ENCODE data around the gene MRGPRF. TPM values are rescaled to one million over a fixed set of nuclear protein-coding genes. Genes with fewer than 3 reads are reported as not detected.
A peak's percentile ranks its signal among the peaks of the same experiment; 100 is the strongest.

Gene MRGPRF
- total RNA-seq, 2 experiments from 2014 or later: not detected

GRCh38 chr11:68959465-68960293 lies 53.4 kb downstream of the MRGPRF start:
- CTCF ChIA-PET: no interaction called here
- no peak overlapping the region for H3K27ac Mint-ChIP-seq
- no peak overlapping the region for H3K4me3 Mint-ChIP-seq
- ATAC-seq (no peak), DNase-seq (no peak)
- H3K27me3 Mint-ChIP-seq: no peaks in the 10 kb centered on the region
- H3K4me1 Mint-ChIP-seq: peaks cover 12% of the 10 kb centered on the region
- H3K9me3 Mint-ChIP-seq (ENCODE audit: low read depth): no peaks in the 10 kb centered on the region
- no peaks in the 10 kb centered on the region for H3K36me3 Mint-ChIP-seq

- CTCF ChIA-PET: no interaction called here
- no peak overlapping the region for H3K27ac Mint-ChIP-seq
- ATAC-seq (no peak), DNase-seq (no peak)
- no peak overlapping the region for H3K4me3 Mint-ChIP-seq
- H3K36me3 Mint-ChIP-seq: no peaks in the 10 kb centered on the region
- H3K27me3 Mint-ChIP-seq: no peaks in the 10 kb centered on the region
- peaks cover 9% of the 10 kb centered on the region for H3K4me1 Mint-ChIP-seq
- no peaks in the 10 kb centered on the region for H3K9me3 Mint-ChIP-seq (ENCODE audit: low read depth)
These were observed 54.8 kb downstream of the MRGPRF start for GRCh38 chr11:68958211-68958610.

- Mint-ChIP-seq H3K9me3 (ENCODE audit: low read depth) (no peaks in the 10 kb centered on the region), H3K4me1 (peaks cover 2% of the 10 kb centered on the region), H3K27me3 (no peaks in the 10 kb centered on the region), H3K27ac (no peak overlapping the region), H3K4me3 (no peak overlapping the region), H3K36me3 (no peaks in the 10 kb centered on the region)
- no peak for ATAC-seq
- DNase-seq: no peak
- CTCF ChIA-PET: no interaction called here
These were observed 56.3 kb downstream of the MRGPRF start for GRCh38 chr11:68956547-68957254.

- Mint-ChIP-seq H3K27me3 (no peaks in the 10 kb centered on the region), H3K27ac (no peak overlapping the region), H3K36me3 (no peaks in the 10 kb centered on the region), H3K4me1 (peaks cover 2% of the 10 kb centered on the region), H3K9me3 (ENCODE audit: low read depth) (no peaks in the 10 kb centered on the region), H3K4me3 (no peak overlapping the region)
- no peak for DNase-seq
- peak; percentile 36 for ATAC-seq
- CTCF ChIA-PET: no interaction called here
These were observed 56.9 kb downstream of the MRGPRF start for GRCh38 chr11:68956142-68956541.

GRCh38 chr11:68955607-68955958 lies 57.5 kb downstream of the MRGPRF start:
- CTCF ChIA-PET: no interaction called here
- Mint-ChIP-seq H3K4me1 (peaks cover 2% of the 10 kb centered on the region), H3K36me3 (no peaks in the 10 kb centered on the region), H3K9me3 (ENCODE audit: low read depth) (no peaks in the 10 kb centered on the region), H3K27ac (no peak overlapping the region), H3K27me3 (no peaks in the 10 kb centered on the region), H3K4me3 (no peak overlapping the region)
- ATAC-seq: no peak
- DNase-seq: no peak

GRCh38 chr11:68954836-68955606 lies 58.0 kb downstream of the MRGPRF start:
- no peaks in the 10 kb centered on the region for H3K9me3 Mint-ChIP-seq (ENCODE audit: low read depth)
- no peaks in the 10 kb centered on the region for H3K36me3 Mint-ChIP-seq
- no peak overlapping the region for H3K27ac Mint-ChIP-seq
- no peak overlapping the region for H3K4me3 Mint-ChIP-seq
- H3K4me1 Mint-ChIP-seq: peaks cover 2% of the 10 kb centered on the region
- DNase-seq: no peak
- no peak for ATAC-seq
- no peaks in the 10 kb centered on the region for H3K27me3 Mint-ChIP-seq
- CTCF ChIA-PET: no interaction called here

Other genes starting within 250 kb of the MRGPRF start
- gene CPT1A, start 171.3 kb downstream of the MRGPRF start, total RNA-seq: 10 to 100 TPM; 36.4 to 46.1 TPM
- gene MRPL21, start 109.4 kb downstream of the MRGPRF start, total RNA-seq: 10 to 100 TPM; 56.6 to 70.2 TPM
- gene IGHMBP2, start 109.4 kb downstream of the MRGPRF start, total RNA-seq: 10 to 100 TPM; 27.3 to 27.7 TPM
- not detected for gene MRGPRD, start 32.3 kb downstream of the MRGPRF start, total RNA-seq
- 10 to 100 TPM; 15.3 to 20.6 TPM for gene TPCN2, start 35.7 kb upstream of the MRGPRF start, total RNA-seq
- under 1 TPM; 0.26 to 0.56 TPM for gene SMIM38, start 142.7 kb upstream of the MRGPRF start, total RNA-seq

Measured in activated CD8-positive, alpha-beta memory T cell treated with anti-CD3 and anti-CD28 coated beads, Interleukin-2, amount 10 ng/mL, durations not matched to agents 7 days and 5 days (primary cell).